Rectal smooth muscle tissue (tissue), 1 donor: ENCODE results near the gene VENTX.

Experiments
- H3K27ac ChIP-seq: one replicate; pipeline ENCODE4 v1.7.0; 2013; ENCODE audit warnings: low read depth, low read length, inconsistent platforms
- H3K27me3 ChIP-seq: one replicate; pipeline ENCODE4 v1.7.0; 2013; ENCODE audit warnings: low read length; ENCODE audit not compliant: control insufficient read depth, insufficient read depth
- H3K36me3 ChIP-seq: one replicate; pipeline ENCODE4 v1.7.0; 2013; ENCODE audit warnings: low read length; ENCODE audit not compliant: control insufficient read depth, insufficient read depth
- H3K4me1 ChIP-seq: one replicate; pipeline ENCODE4 v1.7.0; 2013; ENCODE audit warnings: low read length; ENCODE audit not compliant: control insufficient read depth, insufficient read depth
- H3K4me3 ChIP-seq: one replicate; pipeline ENCODE4 v1.7.0; 2013; ENCODE audit warnings: low read length
- H3K9ac ChIP-seq: one replicate; pipeline ENCODE4 v1.7.0; 2013; ENCODE audit warnings: low read length

Gene VENTX

GRCh38 chr10:133289761-133290160 lies 52.1 kb downstream of the VENTX start:
- Histone ChIP-seq H3K36me3 (peaks cover 57% of the 10 kb centered on the region), H3K9ac (no peak overlapping the region), H3K27me3 (no peaks in the 10 kb centered on the region), H3K4me3 (no peak overlapping the region), H3K27ac (no peak overlapping the region), H3K4me1 (no peaks in the 10 kb centered on the region)
